Stimulated activated CD4-positive, alpha-beta T cell treated with anti-CD3 and anti-CD28 coated beads, Interleukin-15, amount 100 ng/mL, for 24 hours (primary cell): ENCODE measurements around the gene HFE.

ENCODE experiments used
- DNase-seq: peaks from one replicate; pipeline ENCODE4 v3.0.0-alpha.2; 2020

Gene HFE

GRCh38 chr6:26140967-26141294 lies 53.7 kb downstream of the HFE start:
- DNase-seq = no peak

DNA sequence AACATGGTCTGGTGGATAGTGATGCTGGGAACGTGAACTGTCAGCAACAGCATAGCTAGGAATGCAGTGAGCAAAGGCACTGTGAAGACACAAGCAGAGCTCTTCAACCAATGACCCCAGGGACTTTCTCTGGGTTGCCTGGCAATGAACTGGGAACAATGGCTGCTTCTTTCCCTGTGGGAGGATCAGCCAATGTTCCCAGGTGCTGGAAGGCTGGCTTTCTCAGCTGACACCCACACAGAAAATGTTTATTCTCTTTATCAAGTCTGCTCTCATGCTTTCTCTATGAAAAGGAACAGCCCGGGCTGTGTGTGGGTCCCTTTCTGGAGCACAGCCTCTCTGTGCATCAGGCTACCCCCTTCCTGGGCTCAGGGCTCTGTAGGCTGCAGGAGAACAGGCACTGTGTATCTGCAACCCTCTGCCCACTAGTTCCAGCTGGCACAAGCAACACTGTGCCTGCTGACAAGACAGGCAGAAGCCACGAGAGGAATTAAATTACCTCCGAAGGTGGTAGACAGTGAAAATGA lies 54.2 kb downstream of the HFE start:
- no peak for DNase-seq

- no peak for DNase-seq
These were observed 54.8 kb downstream of the HFE start for GRCh38 chr6:26142026-26142425.
